ENCODE data around the gene SPATA3.

SPATA3 gene

DNA sequence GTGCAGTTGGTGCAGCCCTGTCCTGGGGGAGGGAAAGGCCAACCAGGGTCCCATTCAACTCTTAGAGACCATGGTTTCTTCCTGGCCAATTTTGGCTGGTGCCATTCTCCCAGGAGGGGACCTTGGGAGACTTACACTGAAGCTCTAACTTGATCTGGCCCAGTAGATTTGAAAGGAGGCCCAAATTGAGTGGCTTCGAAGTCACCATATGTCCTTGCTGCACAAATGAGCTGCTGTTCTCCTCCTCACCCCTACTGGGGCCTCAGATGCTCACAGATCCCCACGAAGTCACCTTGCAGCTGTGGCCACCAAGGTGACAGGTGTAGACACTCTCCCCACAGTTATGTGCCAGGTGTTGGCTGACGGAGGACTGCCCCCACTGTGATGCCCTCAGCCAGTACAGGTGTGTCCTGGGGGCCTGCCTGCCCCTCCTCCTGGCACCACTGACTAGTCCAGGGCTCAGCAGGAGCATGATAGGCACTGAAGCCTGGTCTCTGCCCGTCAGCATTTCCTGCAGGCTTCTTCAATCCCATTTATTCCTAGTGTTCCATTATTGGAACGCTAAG is 36.7 kb downstream of the SPATA3 start:
- DNase-seq, result no peak

DNA sequence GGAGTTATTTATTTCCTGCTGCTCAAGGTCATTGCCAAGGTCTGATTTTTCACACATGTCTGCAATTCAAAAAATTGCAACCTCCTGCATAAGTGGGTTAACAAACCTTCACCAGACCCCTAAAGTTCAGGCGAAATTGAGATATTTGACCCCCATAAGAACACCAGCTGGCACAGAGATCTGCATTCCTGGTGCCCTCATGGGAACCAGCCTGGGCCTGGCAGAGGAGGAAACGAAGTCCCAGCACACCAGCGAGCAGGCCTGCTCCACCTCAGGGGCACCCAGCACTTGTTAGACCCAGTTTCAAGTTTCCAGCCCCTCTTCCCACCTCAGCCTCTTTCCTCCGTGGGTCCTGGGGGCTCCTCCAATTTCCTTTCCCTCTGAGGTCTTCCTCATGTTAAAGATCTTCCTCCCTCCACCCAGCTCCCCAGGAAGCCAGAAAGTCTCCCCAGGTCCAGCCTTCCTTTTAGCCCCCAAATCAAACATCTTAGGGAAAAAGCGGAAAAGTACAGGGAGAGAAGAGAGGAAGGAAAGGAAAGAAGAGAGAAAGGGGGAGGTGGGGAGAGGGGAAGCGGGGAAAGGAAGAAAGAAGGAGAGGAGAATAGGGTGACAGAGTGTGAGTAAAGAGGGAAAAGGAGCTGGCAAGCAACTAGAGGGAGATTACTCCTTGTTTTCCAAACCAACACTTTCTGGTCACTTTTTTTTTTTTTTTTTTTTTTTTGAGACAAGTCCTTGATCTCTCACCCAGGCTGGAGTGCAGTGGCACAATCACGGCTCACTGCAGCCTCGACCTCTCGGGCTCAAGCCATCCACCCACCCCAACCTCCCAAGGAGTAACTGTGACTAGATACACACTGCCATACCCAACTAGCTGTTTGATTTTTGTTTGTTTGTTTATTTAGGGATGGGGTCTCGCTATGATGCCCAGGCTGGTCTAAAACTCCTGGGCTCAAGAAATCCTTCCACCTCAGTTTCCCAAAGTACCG is 37.5 kb downstream of the SPATA3 start:
- DNase-seq, result no peak

DNA sequence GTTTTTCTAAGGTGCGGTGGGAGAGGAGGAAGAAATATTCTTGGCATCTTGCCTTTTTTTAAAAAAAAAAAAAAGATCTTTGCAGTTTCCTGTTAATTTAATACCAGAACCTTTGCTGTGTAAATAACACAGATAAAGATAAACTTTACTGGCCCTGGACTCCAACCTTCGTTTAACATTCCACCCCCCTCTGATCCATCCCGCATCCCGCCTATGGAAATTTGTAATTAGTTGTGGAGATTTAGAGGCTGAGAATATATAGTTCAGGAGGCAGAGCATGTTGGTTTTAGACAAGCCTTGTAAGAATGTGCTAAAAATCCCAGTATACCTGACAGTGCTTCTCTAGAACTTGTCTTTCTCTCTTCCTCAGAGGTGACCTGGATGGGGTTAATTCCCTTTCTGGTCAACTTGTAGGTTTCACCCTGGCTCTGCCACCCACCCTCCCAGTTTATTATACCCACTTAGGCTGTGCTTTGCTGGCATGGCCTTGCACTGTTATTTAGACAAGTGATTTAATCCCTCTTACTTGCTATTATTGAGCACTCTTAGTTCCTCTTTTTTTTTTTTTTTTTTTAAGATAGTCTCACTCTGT is 38.5 kb downstream of the SPATA3 start:
- no peak for DNase-seq

DNA sequence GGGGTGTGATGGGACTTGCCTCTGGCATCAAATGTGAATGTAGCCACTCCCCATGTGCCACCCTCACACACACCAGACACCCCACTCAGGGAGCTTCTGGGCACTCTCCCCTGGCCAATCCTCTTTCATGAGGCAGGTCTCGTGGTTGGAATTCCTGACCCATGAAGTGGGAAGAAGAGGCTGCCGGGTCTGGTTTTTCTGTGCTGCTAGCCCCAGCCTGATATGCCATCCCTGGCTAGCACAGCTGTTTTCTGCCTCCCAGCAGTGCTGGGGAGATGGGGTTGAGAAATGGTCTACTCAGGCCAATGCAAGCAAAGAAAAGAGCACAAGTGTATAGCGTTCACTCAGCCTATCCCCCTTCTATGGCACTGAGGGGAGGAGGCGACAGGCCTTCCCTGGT is 40.2 kb downstream of the SPATA3 start:
- no peak for DNase-seq

DNA sequence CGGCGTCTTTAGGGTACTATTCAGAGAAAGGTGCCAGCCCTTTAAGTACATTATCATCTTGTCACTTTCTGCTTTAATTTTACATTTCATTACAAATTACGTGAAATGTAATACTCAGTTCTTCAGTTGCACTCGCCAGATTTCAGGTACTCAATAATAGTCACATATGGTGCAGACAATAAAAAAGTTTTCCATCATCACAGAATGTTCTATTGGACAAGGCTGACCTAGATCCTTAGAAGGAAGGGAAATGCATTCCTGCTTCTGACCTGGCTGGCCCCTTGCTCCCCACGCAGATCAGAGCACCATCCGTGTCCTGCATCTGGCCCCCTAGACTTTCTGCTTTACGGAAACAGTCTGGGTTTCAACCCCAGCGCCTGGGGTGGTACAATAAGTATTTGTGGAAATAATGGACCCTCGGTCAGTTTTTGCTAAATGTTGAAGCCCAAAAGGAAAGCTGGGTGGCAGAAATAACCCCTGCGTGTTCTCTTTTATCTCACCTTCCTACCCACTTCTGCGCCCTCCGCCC is 40.7 kb downstream of the SPATA3 start:
- DNase-seq, result no peak

DNA sequence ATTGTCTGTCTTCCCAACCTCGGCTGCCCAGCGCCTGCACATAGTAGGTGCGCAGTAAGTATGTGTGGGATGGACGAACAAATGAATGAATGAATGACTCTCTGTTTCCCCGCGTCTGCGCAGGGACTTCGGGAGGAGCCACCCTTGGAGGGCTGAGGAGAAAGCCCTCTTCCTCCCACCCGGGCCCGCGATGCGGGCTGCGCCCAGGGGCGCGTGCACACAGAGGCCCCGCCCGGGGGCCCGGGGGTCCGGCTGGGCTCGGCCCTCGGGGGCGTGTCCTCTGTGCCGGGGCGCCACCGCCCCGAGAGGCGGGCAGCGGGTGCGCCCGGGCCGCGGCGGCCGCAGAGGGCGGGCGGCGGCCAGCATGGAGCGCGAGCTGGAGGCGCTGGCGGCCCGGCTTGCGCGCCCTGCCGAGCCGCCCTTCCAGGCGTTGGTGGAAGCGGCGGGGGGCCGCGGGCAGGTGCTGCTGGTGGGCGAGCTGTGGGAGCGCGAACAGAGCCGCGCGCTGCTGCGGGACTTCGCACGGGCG is 41.3 kb downstream of the SPATA3 start, which contains the start of gene C2orf72:
C2orf72 (plus strand) TSS at position 322 of the 529 bp plus-strand sequence; CDS start at position 365, 43 bp downstream.
- no peak for DNase-seq

DNA sequence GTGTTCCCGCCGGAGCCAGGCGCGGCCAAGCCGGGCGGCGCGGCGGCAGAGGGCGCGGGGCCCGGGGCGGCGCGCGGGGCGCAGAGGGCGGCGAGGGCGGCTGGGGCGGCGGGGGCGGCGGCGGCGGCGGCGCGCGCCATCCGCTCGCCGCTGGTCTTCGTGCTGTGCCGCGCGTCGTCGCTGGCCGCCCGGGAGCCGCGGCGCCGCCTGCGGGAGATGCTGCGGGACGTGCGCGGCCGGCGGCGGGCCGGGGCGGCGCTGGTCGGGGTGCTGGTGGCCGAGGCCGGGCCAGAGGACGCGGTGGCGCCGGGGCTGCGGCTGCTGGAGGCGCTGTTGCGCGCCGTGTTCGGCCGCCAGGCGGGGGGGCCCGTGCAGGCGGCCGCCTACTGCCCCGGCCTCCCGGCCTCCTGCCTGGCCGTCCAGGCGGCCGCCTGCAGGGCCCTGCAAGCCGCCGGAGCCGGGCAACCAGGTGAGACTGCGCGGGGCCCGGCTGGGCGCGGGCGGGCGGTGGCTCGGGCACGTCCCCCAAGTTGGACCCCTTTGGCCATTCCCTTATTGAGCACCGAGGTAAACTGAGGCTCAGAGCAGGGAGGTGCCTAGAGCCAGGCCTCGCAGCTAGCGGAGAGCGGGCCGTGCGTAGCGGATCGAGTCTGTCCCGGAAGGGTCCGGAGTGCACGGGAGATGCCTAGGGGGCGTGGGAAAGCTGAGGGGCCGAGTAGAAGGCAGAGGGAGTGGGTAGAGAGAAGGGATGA is 42.0 kb downstream of the SPATA3 start:
- no peak for DNase-seq

DNA sequence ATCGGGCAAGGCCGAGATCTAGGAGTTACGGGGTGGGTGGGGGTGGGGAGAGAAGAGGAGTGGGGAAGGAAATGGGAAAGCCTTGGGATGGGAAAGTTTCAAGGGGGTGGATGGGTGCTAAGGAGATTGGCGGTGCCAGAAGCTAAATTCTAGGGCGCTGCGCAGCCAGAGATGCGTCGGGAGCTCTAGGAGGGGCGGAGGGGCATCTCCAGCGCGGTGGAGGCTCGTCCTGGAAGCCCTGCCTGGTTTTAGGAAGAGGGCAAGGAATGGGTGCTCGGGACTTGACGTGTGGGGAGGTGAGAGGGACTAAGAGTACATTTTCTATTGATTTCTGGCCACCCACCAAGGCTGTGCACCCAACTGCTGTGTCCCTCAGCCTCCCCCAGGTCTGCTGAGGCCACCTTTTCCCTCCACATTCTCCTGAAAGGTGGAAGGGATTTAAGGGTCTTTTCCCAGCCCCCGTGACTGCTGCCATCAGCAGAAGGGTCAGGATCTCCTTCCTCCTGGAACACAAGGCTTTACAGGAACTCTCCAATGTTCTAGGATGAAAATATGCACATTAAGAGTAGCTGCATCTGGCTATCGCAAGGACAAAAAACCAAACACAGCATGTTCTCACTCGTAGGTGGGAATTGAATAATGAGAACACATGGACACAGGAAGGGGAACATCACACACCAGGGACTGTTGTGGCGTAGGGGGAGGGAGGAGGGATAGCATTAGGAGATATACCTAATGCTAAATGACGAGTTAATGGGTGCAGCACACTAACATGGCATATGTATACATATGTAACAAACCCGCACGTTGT is 42.8 kb downstream of the SPATA3 start:
- no peak for DNase-seq

DNA sequence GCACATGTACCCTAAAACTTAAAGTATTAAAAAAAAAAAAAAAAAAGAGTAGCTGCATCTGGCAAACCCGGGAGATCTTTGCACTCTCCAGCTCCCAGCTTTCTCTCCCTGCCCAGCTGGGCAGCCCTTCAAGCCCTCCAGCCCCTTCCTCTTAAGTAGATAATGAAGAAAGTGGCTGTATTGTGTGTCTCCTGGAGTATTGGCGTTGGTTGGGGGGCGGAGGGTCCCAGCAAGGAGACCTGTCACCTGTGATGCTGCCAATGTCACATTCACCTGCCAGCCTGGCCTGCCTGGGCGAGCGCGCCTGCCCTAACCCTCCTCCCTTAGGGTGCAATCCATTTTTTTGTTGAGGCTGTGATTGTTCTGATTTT is 43.4 kb downstream of the SPATA3 start:
- DNase-seq, result no peak

DNA sequence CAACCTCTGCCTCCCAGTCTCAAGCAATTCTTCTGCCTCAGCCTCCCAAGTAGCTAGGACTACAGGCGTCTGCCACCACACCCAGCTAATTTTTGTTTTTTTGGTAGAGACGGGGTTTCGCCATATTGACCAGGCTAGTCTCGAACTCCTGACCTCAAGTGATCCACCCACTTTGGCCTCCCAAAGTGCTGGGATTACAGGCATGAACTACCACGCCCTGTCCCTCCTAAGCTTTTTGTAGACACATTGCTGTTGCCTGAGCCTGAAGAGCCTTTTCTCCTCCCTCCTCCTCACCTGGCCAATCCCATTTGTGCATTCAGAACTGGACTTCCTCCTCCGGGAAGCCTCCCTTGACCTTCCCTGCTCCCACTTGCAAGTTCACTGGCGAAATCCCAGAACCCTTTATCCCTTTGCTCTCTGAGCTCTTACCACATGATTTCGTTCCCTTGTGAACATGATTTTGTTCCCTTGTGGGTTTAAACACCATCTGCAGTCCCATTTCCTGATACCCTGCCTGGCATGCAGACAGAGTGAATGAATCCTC is 44.0 kb downstream of the SPATA3 start:
- no peak for DNase-seq

DNA sequence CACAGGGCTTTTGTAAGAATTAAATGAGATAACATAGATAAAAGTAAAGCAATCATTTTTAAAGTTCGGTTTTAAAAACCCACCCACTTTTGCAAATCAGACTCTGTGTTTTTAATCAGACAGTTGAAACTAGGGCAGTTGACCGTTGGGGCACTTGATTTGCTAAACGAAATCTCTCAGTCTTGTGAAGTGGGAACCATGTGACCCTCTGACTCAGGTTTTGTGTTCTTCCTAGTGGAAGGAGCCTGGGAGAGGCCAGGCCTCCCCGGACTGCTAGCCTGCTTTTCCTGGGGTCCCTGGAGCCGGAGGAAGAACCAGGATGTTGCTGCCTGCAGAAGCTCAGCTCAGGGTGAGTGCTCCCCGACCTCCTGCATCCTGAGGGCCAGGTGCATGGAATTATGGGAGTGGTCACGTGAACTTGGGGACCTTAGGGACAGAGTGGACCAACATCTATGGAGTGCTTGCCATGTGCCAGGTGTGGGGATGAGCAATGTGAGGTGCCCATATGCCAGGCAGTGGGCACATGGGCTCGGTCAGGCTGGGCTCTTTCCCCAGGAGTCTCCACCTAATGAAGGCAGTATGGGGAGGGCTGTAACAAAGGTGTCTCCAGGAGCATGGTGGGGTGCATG is 45.3 kb downstream of the SPATA3 start:
- no peak for DNase-seq

DNA sequence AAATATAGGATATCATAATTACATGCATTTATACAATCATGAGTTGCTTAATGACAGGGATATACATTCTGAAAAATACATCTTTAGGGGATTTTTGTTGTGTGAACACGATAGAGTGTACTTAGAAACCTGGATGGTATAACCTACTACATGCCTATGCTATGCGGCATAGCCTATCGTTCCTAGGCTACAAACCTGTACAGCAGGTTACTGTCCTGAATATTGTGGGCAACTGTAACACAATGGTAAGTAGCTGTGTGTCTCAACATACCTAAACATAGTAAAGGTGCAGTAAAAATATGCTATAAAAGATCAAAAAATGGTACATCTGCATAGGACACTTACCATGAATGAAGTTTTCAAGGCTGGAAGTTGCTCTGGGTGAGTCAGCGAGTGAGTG is 47.9 kb downstream of the SPATA3 start:
- no peak for DNase-seq

DNA sequence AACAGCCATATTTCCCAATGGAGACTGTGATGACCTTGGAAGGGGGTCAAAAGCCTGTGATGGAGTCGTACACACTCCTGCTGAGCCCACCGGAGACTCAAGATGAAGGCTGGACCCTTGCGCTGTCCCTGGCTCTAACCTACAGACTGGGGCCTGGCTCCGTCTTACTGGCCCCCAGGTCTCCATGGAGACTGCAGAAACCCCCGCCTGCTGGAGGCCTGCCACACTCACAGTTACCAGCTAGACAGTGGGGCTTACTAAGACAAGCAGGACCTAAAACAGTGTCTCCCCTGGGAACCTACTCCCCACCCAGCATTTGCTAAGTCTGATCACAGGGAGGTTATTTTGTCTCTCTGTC is 51.0 kb downstream of the SPATA3 start:
- DNase-seq, result no peak

DNA sequence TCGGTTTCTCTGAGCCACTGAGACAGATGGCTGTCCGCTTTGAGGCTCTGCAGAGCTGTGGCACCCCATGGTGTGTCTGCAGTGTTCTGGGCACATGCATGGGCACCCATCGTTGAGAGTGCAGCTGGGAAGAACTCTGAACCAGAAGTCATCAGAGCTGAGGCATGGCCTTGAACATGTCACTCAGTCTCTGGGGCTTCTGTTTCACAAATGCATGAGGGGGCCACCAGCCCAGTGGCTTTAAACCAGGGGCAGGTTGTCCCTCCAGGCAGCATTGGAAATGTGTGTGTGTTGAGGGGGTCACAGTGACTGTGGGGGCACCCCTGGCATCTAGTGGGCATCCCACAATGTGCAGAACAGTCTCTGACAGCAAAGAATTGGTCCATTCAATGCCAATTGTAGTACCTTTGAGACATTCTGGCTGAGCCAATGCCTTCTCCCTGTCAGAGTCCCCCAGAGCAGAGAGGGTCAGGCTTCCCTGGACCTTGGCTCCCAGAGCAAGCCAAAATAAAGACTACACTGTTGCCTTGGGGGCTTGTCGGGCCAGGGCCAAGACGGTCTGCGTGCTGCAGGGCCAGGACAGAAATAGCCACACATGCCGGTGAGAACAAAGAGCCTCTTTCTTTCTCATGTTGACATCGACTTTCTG is 51.5 kb downstream of the SPATA3 start:
- DNase-seq, result no peak

DNA sequence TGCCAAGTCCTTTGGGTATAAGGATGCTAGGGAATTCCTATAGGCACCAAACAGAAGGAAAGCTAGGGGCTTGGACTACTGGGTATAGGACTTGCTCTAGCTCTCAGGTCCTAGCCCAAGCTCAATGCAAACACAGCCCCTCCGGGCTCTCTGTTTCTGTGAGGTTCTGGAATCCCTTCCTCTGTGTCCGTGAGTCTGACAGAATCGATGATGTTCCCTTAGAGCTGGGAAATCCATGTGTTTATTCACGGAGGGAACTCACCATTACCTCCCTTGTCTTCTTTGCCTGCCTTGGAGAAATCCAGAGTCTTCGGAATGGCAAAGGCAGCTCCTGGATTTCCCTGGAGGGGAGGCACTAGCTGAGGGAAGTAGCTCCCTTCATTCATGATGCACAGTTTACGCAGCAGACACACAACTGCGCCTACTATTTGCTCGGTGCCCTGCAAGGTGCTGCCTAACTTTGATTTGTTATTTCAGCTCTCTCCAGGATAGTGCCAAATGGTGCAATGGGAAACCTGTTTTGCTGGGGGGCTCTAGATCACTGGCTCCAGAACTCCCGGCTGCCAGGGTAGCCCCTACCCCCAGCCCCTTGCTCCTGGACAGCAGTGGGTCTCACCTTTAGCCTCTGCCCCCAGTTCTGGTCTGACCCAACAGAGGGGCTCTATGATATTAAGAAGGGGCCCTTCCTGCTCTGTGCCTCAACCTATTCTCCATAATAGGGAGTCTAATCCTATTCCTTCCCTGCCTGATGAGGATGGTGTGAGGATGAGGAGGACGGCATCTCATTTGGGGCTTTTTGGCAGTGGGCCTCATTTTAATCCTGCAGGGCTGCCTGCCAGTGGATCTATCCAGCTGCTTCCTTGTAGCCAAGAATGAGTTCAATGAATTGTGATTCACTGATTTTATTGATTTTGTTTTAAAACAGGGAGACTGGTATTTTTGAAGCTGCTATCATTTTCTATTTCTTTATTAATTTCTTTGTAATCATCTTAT is 52.3 kb downstream of the SPATA3 start:
- no peak for DNase-seq

DNA sequence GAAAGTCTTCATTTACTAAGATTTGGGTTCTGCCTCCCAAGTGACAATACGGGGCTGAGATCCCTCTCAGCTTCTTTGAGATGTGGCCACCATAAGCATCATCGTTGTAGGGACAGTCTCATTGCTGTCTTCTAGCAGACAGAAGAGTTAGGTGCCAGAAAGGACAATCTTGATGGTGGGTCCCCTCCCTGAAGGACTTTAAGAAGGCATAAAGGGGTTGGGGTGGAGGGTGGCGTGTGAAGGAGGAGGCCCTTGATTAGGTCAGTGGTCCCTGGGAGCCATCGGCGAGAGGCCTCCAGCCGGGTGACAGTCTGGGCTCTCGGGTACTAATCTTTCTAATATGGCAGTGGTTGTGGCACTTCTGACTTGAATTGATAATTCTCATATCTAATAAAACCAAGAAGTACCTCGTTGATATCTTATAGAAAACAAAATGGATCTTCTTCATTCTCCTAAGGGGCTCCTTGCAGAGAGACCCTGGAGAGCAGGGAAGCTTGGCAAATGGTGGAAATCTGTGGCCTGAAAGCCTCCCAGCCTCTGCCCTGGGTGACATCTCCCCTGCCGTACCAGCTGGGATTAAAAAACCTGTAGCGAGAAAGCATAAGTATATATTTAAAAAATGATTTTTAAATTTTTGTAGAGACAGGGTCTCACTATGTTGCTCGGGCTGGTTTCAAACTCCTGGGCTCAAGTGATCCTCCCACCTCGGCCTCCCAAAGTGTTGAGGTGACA is 53.5 kb downstream of the SPATA3 start:
- DNase-seq, result no peak

DNA sequence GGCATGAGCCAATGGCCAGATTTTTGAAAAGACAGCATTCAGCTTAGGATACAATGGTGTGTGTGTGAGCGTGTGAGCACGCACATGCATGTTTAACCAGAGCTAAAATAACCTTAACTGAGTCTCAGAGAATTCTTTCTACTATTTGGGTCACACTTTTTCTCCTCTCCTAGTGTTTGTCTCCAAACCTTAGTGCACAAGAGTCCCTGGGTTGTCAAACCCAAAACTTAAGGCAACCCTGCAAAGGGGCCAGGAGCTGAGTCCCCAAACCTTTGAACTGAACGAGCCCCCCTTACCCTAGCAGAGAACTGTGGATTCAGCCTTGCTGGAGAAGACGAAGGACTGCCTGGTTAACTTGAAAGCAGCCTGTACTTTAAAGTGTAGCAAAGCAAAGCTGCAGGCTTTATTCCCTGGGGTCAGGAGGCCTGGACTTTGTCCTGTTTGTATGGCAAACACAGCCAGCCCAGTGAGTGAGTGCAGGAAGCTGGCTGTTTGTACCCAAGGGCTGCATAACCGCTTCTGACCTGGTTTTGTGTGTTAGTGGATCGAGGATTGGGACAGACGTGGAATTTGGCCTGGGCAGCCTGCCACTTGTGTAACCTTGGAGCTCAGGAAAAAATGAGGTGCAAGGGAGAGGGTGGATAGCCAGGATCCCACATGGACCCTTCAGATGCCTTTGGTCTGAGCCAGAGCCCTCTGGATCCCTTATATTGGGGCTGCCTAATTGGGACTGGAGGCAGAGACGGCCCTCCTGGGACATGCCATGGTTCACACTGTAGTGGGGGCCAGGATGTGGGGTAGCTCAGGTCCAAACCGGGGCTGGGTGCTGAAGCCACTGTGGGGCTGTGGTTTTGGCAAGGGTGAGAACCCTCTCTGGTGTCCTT is 54.3 kb downstream of the SPATA3 start:
- no peak for DNase-seq

All from activated CD4-positive, alpha-beta T cell treated with anti-CD3 and anti-CD28 coated beads, Interleukin-2, Interleukin-6, amounts not matched to agents 100 ng/mL and 50 ng/mL, durations not matched to agents 16 hours and 8 hours (primary cell).